ENCODE measurements around the gene BCAP29. TPM values are rescaled to one million over a fixed set of nuclear protein-coding genes. Genes with fewer than 3 reads are reported as not detected.
"Not testable (repeated sequence)": the region's sequence is repeated elsewhere in the genome, so short reads cannot be mapped to it uniquely, and the experiment has no call there.

BCAP29 gene, protein sequence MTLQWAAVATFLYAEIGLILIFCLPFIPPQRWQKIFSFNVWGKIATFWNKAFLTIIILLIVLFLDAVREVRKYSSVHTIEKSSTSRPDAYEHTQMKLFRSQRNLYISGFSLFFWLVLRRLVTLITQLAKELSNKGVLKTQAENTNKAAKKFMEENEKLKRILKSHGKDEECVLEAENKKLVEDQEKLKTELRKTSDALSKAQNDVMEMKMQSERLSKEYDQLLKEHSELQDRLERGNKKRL
- 10 to 100 TPM; 79.3 to 80.3 TPM for total RNA-seq
- 10 to 100 TPM; 42.8 to 57.7 (median 50.8) TPM for polyA plus RNA-seq (ENCODE audit: insufficient read length in 6 of 6)
- long read RNA-seq, donor 1, full-length matches to known transcripts, result 16 of 32 reads
- long read RNA-seq, donor 1, partial matches to known transcripts, result 16 of 32 reads
- long read RNA-seq, donor 1, other reads (novel, unspliced or antisense), result 0 of 32 reads
- long read RNA-seq, donor 2, full-length matches to known transcripts, result 5 of 5 reads
- long read RNA-seq, donor 2, partial matches to known transcripts, result 0 of 5 reads
- long read RNA-seq, donor 2, other reads (novel, unspliced or antisense), result 0 of 5 reads
- long read RNA-seq, donor 3, full-length matches to known transcripts, result 11 of 11 reads
- long read RNA-seq, donor 3, partial matches to known transcripts, result 0 of 11 reads
- long read RNA-seq, donor 3, other reads (novel, unspliced or antisense), result 0 of 11 reads
- long read RNA-seq, donor 4, full-length matches to known transcripts, result 14 of 43 reads
- long read RNA-seq, donor 4, partial matches to known transcripts, result 11 of 43 reads
- long read RNA-seq, donor 4, other reads (novel, unspliced or antisense), result 18 of 43 reads
- long read RNA-seq, donor 5, full-length matches to known transcripts, result 15 of 21 reads
- long read RNA-seq, donor 5, partial matches to known transcripts, result 6 of 21 reads
- long read RNA-seq, donor 5, other reads (novel, unspliced or antisense), result 0 of 21 reads
- long read RNA-seq, donor 6, full-length matches to known transcripts, result 14 of 19 reads
- long read RNA-seq, donor 6, partial matches to known transcripts, result 5 of 19 reads
- long read RNA-seq, donor 6, other reads (novel, unspliced or antisense), result 0 of 19 reads
- long read RNA-seq, donor 7, full-length matches to known transcripts, result 10 of 10 reads
- long read RNA-seq, donor 7, partial matches to known transcripts, result 0 of 10 reads
- long read RNA-seq, donor 7, other reads (novel, unspliced or antisense), result 0 of 10 reads
- long read RNA-seq, donor 8, full-length matches to known transcripts, result 10 of 10 reads
- long read RNA-seq, donor 8, partial matches to known transcripts, result 0 of 10 reads
- long read RNA-seq, donor 8, other reads (novel, unspliced or antisense), result 0 of 10 reads
- long read RNA-seq, donor 9, result 0 reads
- long read RNA-seq, donor 10, full-length matches to known transcripts, result 12 of 28 reads
- long read RNA-seq, donor 10, partial matches to known transcripts, result 4 of 28 reads
- long read RNA-seq, donor 10, other reads (novel, unspliced or antisense), result 12 of 28 reads
- long read RNA-seq, donor 11, full-length matches to known transcripts, result 18 of 18 reads
- long read RNA-seq, donor 11, partial matches to known transcripts, result 0 of 18 reads
- long read RNA-seq, donor 11, other reads (novel, unspliced or antisense), result 0 of 18 reads
- long read RNA-seq, donor 12, full-length matches to known transcripts, result 5 of 5 reads
- long read RNA-seq, donor 12, partial matches to known transcripts, result 0 of 5 reads
- long read RNA-seq, donor 12, other reads (novel, unspliced or antisense), result 0 of 5 reads

DNA sequence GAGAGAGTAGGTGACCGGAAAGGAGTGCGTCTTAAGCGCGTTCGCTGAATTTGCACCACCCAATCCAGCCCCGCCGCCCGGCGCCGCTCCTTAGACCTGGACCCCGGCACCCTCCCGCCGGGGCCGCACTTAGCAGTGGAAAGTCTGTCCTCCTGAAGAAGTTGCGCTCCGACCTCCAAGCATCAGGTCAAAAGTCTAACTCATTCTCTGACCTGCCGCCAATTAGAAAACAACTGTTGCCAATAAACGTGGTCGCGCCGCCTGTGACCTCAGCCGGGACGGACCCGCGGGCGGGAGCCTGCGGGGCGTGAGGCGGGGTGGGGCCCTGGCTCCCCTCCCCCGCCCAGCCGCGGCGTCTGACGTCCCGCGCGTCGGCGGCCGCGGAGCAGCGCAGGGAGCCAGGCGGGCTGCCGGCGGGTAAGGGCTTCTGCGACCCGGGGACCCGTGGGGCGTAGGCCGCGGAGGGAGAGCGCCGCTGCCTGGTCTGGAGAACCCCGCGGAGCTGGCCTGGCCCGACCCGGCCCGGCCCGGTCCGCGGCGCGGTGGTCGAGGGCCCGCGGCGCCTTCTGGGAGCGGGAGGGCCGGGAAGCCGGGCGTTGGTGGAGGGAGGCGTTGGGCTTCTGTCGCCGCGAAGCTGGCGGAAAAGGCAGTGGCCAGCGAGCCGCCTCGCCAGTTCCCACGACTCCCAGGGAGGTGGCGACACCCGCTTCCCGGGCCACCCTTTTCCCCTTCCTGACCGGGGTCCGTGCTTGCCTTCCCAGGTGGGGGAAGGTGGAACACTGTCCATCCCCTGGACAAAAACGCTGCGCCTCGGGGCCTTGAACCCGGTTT lies at the start of gene BCAP29:
Gene BCAP29 (plus strand): TSS at position 362 of the 831 bp plus-strand sequence. CDS start 527 bp downstream, outside the sequence.
- Histone ChIP-seq H3K9me3 (no peaks in the 10 kb centered on the region), H3K36me3 (peaks cover 0 to 11% of the 10 kb centered on the region in 2 donors), H3K27ac (peak within 1 kb of the TSS; percentile 94 to 95), H3K4me3 (peak within 1 kb of the TSS; percentile 58 to 71), H3K4me1 (peaks cover 0 to 42% of the 10 kb centered on the region in 2 donors), H3K27me3 (no peaks in the 10 kb centered on the region)
- ATAC-seq (peak; percentile 94), DNase-seq (peak; percentile 67 to 94 (median 76))
- intact Hi-C loops (cut with DNase I), result no loop called here
- TF ChIP-seq, protein P1, sequence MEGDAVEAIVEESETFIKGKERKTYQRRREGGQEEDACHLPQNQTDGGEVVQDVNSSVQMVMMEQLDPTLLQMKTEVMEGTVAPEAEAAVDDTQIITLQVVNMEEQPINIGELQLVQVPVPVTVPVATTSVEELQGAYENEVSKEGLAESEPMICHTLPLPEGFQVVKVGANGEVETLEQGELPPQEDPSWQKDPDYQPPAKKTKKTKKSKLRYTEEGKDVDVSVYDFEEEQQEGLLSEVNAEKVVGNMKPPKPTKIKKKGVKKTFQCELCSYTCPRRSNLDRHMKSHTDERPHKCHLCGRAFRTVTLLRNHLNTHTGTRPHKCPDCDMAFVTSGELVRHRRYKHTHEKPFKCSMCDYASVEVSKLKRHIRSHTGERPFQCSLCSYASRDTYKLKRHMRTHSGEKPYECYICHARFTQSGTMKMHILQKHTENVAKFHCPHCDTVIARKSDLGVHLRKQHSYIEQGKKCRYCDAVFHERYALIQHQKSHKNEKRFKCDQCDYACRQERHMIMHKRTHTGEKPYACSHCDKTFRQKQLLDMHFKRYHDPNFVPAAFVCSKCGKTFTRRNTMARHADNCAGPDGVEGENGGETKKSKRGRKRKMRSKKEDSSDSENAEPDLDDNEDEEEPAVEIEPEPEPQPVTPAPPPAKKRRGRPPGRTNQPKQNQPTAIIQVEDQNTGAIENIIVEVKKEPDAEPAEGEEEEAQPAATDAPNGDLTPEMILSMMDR (IDR thresholded peaks at IDR 0.05), result peak in 1 of 2 donors; percentile 16

DNA sequence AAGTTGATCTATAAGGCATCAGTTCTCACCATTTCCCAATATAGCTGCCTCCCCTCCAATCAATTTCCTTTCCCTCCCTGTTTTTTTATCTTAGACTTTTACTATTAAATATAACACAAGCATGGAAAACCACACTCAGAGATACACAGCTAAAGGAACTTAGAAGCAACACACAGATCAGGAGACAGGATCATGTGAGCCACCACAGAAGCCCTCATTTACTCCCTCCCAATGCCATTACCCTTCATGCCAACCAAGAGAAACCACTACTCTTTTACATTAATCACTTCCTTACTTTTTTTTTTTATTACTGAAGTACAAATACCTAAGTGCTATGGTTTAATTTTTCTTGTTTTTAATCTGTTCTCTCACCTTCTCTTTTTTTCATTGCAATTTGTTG lies 49.3 kb upstream of the BCAP29 start:
- Histone ChIP-seq H3K9me3 (no peaks in the 10 kb centered on the region), H3K36me3 (peaks cover 0 to 8% of the 10 kb centered on the region in 2 donors), H3K4me3 (no peak overlapping the region), H3K4me1 (no peaks in the 10 kb centered on the region), H3K27ac (no peak overlapping the region), H3K27me3 (no peaks in the 10 kb centered on the region)
- no peak for DNase-seq
- TF ChIP-seq, protein P1 (IDR thresholded peaks at IDR 0.05), result no peak
- ATAC-seq, result no peak
- intact Hi-C loops (cut with DNase I), result no loop called here

DNA sequence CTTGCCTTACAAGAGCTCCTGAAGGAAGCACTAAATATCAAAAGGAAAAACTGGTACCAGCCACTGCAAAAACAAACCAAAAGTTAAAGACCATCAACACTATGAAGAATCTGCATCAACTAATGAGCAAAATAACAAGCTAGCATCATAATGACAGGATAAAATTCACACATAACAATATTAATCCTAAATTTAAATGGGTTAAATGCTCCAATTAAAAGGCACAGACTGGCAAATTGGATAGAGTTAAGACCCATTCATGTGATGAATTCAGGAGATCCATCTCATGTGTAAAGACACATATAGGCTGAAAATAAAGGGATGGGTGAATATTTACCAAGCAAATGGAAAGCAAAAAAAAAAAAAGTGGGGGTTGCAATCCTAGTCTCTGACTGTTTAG lies 45.9 kb upstream of the BCAP29 start:
- no peaks in the 10 kb centered on the region for H3K9me3 ChIP-seq
- intact Hi-C loops (cut with DNase I), result no loop called here
- no peak for DNase-seq
- TF ChIP-seq, protein P1 (IDR thresholded peaks at IDR 0.05), result no peak
- no peaks in the 10 kb centered on the region for H3K27me3 ChIP-seq
- H3K36me3 ChIP-seq, result peaks cover 0 to 22% of the 10 kb centered on the region in 2 donors
- no peak overlapping the region for H3K4me3 ChIP-seq
- no peak overlapping the region for H3K27ac ChIP-seq
- H3K4me1 ChIP-seq, result no peaks in the 10 kb centered on the region
- ATAC-seq, result no peak

DNA sequence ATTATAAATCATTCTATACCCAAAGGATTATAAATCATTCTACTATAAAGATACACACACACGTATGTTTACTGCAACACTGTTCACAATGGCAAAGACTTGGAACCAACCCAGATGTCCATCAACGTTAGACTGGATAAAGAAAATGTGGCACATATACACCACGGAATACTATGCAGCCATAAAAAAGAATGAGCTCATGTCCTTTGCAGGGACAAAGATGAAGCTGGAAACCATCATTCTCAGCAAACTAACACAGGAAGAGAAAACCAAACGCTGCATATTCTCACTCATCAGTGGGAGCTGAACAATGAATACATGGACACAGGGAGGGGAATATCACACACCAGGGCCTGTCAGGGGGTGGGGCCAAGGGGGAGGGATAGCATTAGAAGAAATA lies 42.8 kb upstream of the BCAP29 start:
- intact Hi-C loops (cut with DNase I); DNase-seq; H3K4me3 ChIP-seq; H3K9me3 ChIP-seq; H3K27ac ChIP-seq; ATAC-seq; H3K4me1 ChIP-seq; H3K27me3 ChIP-seq: not testable (repeated sequence)
- peaks cover 0 to 29% of the 10 kb centered on the region in 2 donors for H3K36me3 ChIP-seq

Data from left lung (tissue), 14 donors.